AG10803 (cell line): ENCODE data around the gene HTR3B.

ENCODE experiments used
- DNase-seq: peaks from one replicate; pipeline ENCODE4 v3.0.0; 2010; ENCODE audit warnings: low read depth
- H3K4me3 ChIP-seq: 2 replicates; pipeline ENCODE4 v1.5.1; 2011; ENCODE audit warnings: mild to moderate bottlenecking, low read length, control low read depth
- CTCF ChIP-seq: conservative IDR thresholded peaks from 2 replicates; pipeline ENCODE4 v1.5.1; 2011; ENCODE audit warnings: mild to moderate bottlenecking, low read length, control low read depth, inconsistent platforms

HTR3B gene

GRCh38 chr11:113977701-113978100 lies 73.1 kb downstream of the HTR3B start:
- H3K4me3 ChIP-seq: no peak overlapping the region
- no peak for TF ChIP-seq CTCF
- no peak for DNase-seq

- DNase-seq: no peak
- no peak for TF ChIP-seq CTCF
- no peak overlapping the region for H3K4me3 ChIP-seq
These were observed 74.8 kb downstream of the HTR3B start for GRCh38 chr11:113979431-113979830.

GRCh38 chr11:113980785-113981184 lies 76.2 kb downstream of the HTR3B start:
- no peak overlapping the region for H3K4me3 ChIP-seq
- DNase-seq: no peak
- TF ChIP-seq CTCF: no peak

- no peak for TF ChIP-seq CTCF
- no peak overlapping the region for H3K4me3 ChIP-seq
- DNase-seq: no peak
These were observed 77.7 kb downstream of the HTR3B start for GRCh38 chr11:113982306-113982705.

- no peak for TF ChIP-seq CTCF
- H3K4me3 ChIP-seq: no peak overlapping the region
- no peak for DNase-seq
These were observed 80.2 kb downstream of the HTR3B start for GRCh38 chr11:113984781-113985180.

GRCh38 chr11:113985906-113986305 lies 81.3 kb downstream of the HTR3B start:
- no peak for TF ChIP-seq CTCF
- no peak overlapping the region for H3K4me3 ChIP-seq
- DNase-seq: no peak

GRCh38 chr11:113986351-113987140 lies 82.0 kb downstream of the HTR3B start:
- no peak for DNase-seq
- no peak overlapping the region for H3K4me3 ChIP-seq
- no peak for TF ChIP-seq CTCF
